ENCODE data around the gene OCA2.

Gene OCA2

GRCh38 chr15:28118531-28118930 is 19.4 kb upstream of the OCA2 start:
- no peak for DNase-seq

DNA sequence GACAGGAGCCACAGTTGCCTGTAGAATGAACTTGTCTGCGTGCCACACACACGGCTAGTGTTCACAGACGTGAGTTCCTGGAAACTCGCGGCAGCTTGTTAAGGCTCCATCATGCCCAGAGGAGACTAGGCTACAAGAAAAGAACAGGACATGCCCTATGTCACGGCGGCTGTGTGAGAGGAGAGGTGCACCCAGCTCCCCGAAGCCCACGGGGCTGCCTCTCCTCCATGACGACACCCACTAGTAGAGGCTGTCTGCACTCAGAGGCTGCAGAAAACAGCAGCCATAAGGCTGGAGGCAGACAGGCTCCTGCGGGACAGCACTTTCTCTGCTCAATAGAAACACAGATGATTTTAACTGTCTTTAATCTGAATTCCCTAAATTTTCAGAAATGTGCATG is 19.0 kb upstream of the OCA2 start:
- no peak for DNase-seq

GRCh38 chr15:28117432-28117990 is 18.4 kb upstream of the OCA2 start:
- DNase-seq: no peak

GRCh38 chr15:28116521-28117431 is 17.7 kb upstream of the OCA2 start:
- no peak for DNase-seq

DNA sequence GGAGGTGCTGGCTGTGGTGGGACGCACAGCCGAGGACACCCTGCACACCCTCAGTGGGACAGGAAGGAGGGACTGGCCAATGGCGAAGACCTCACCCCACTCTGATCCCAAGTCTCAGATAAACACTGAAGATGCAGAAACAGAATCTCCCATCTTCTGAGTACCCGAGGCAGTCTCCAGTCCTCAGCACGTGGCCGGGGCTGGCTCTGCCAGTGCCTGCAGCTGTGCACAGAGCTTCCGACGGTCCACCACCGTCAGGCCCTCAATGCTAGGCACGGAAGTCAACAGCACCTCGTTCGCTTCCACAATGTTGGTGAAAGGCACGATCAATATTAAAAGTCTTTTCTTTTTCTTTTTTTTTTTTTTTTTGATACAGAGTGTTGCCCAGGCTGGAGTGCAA is 16.8 kb upstream of the OCA2 start:
- no peak for DNase-seq

DNA sequence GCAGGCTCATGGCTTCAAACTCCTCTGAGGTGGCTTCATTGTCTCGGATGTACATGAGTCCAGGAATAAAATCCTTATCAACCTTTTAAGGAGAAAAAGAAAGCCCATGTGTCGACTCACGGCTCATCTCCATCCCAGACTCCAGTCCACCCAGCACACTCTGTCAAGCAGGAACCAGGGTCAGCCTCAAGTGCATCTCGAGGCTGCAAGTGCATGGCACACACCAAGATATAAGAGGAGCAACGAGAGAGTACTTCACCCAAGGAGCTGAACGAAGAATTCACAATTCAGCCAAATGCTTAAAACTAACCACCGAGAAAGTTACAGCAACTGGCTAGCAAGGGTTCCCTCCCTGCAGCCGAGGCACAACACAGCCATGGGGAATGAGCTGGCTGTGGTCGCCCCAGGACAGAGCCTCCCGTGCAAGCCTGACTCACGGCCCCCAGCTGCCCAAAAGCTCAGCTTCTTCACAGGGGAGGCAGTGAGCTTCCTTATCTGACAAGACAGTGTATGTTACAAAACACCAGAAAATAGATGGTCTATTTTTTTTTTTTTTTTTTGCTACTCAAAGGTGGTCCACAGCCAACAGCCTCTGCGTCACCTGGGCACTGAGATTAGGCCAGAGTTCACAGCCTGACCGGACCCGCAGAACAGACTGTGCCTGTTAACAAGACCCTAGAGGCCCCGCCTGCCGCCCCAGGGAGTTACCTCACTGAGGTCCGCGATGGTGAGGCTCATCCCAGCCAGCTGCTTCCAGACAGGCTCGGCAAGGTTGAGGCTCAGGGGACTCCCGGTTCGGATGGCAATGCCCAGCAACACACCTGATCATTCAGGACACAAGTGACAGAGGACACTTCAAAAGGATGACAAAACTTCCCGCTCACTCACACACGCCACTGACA is 15.9 kb upstream of the OCA2 start:
- no peak for DNase-seq

DNA sequence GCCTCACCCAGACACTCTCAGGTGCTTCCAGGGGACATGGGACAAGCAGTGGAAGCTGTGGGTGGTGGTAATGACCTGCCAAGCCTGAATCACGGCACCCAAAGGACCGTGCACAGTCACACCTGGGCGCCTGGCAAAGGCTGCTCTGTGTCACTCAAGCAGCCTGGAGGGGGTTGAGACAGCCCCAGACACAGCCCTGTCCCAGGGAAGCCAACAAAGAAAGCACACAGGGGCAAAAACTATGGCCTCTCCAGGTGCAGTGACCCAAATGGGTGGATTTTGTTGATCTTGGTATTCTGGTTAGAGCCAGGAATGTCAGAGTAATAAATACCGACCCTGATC is 15.0 kb upstream of the OCA2 start:
- no peak for DNase-seq

DNA sequence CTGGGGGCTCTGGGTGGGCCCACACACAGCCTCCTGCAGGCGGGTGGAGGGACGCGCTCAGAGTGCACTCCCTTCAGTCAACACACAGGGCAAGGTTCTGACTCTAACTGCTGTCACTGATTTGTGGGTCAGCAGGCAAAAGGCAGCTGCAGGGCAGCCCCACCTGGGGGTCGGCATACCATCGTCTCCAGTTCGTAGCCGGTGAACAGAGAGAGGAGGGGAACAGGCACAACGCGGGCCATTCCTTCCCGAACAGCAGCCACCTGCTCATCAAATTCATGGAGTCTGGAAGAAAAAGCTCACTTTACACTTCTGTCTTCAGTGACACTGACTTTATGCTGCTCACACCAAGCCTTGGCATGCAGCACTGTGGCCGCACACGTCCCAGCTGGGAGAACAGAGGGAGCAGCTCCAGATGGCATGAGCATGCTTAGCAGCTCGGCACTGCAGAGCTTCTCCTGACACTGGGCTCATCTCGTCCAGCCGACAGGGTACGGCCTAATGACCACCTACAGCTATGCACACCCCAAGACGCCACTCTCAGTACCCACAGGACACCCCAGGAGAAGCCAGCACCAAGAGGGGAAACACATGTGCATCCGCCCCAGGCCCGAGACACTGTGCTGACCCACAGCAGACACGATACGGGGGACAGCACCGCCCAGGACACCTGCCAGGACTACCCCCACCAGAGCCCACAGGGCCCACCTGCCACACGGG is 14.4 kb upstream of the OCA2 start:
- peak in 1 of 2 experiments; percentile 29 for DNase-seq

DNA sequence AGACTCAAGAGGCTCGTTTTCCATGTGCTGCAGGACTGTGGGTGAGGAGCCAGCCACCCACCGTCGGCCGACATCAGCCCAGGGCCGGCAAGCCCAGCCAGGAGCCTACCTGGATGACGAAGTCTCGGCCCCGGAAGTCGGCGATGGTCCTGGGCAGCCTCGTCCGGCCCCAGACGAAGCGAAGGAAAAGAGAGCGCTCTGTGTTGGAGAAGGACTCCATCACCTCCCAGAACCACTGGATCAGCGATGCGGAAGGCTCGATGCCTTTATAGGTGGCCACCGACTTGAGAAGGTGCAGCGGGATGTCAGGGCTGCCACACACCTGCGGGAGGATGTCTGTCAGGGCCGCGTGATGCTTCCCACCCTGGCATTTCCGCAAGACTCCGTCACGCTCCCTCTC is 13.8 kb upstream of the OCA2 start:
- no peak for DNase-seq

DNA sequence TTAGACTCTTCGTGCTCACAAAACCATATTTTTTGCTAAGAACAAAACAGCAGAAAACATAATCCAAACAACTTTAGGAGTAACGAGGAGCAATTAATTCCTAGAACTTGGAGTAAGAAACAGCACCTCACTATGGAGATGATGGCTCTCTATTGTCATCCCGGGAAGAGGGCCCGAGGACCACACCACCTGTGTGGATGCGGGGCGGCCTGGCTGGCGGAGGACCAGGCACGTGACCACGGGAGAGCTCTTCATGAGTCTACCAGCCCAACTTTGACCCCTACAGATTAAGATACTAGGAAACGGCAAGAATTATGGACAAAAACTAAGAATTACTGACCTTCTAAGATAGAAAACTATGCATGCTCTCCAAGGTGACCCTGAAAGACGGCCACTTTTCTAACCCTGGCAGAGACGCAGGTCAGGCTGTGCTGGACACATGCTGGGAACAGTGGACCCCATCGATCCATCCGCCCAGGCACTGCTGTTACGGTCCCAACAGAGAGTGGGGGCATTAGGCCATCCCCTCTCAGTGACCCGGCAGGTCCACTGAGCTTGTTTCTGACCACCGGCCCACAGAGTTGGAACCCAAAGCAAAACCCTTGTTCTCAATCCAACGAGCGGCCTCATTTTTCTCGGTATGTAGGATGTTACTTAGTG is 13.1 kb upstream of the OCA2 start:
- no peak for DNase-seq

GRCh38 chr15:28111543-28111942 is 12.4 kb upstream of the OCA2 start:
- DNase-seq: no peak

DNA sequence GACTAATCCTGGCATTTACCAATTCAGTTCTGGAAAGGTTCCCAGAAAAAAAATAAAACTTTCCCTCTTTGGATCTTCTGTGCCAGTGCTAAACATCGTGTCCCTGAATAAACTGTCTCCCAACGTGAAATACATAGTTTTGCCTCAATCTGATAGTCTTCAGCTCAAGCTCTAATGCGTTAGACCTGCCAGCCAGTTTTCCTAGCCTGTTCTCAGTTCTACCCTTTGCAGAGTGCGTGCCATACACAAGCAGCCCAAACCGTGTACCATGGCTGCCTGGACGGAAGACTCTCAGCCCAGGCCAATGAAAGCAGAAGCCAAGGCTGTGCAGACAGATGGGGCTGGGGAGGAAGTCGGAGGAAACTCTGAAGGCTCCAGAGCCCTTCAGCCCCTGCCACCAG is 11.4 kb upstream of the OCA2 start:
- DNase-seq: peak in 1 of 2 experiments; percentile 43

GRCh38 chr15:28109626-28110455 is 10.7 kb upstream of the OCA2 start:
- no peak for DNase-seq

DNA sequence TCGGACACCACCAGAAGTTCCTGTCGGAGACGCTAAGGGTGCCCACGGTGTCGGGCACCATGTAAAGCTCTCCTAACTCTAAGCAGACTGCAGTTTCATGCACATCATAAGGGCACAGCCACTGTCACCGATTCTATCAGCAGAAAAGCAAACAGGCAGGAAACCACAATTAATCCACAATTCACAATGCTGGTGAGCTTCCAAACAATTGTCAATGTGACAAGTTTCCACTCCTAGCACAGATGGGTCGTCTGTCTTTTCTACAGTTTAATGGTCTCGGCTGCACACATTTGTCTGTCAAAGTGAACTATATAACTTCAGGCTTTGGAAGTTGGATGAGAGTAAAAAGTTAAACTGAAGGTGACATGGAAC is 8.8 kb upstream of the OCA2 start:
- DNase-seq: no peak

DNA sequence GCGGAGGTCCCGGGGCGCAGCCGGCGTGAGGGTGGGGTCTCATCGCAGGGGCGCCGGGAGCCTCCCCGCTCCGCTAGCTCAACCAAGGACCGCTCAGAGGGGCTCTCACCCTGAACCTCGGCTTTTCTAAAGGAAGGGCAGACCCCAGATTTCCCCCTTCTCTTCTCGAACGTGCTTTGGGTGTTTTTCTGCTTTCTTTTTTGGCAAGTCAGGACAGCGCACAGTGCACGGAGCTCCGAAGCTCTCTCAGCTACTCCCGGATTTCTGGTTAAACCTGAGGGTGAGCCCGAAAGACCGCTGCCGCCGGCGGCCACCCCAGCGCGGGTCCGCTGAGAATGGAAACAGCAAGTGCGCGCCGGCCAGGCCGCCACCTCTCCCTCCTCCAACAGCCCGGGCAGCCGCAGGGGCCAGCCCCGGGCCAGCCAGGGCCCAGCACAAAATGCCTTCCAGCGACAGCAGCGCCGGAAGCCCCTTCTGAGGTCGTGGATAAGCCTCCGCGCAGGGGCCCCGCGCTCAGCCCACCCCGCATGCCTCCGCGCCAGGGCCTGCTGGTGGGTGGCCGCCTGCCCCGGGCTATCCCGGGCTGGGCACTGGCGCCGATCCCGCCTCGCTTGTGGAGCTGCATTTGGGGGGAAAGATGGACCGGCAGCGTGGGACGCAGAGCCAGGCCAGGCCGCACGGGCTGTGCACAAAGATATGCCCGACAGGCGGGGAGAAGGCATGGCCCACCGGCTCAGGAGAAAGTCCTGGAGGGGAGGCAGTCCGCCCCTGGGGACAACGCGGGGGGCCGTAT is 8.2 kb upstream of the OCA2 start:
- DNase-seq: no peak

DNA sequence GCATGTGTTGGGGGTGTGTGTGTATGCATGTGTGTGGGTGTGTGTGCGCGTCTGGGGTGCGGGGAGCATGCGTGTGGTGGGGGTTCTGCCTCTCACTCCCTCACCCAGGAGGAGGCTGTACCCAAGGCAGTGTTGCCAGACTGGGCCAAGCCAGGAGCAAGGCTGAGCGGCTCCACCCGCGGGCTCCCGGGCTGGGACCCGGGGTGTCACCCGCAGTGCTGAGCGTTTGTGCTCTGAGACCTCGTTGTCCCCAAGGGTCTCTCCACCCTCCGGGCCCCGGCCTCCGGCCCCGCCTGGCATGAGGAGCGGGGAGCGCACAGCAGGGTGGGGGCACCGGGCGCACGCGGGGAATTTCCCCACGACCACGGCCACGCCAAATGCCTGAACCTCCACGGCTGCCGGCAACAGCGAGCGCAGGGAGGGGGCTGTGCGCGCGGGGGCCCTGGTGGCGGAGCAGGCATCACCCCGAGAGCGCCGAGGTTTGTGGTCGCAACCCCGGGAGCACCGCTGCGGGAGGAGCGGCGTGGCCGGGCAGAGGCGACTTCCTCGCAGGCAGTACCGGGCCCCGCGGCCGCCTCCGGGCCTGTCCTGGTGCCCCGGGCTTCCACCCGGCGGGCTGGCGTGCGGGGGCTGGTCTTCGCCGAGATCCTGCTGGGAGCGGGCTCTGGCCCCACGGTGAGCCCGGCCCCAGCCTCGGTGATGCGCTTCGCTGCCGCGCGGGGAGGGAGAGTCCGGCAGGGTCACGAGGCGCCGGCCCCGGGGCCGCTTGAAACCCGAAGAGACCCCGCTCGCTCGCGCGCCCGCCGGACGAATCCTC is 7.4 kb upstream of the OCA2 start:
- DNase-seq: no peak

DNA sequence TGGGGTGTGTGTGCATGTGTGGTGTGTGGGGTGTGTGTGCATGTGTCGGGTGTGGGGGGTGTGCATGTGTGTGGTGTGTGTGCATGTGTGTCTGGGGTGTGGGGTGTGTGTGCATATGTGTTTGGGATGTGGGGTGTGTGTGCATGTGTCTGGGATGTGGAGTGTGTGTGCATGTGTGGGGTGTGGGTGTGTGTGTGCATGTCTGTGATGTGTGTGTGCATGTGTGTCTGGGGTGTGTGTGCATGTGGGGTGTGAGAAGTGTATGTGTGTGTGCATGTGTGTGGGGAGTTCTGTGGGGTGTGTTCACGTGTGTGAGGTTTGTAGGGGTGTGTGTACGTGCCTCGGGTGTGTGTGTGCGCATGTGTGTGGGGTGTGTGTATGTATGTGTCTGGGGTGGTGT is 6.7 kb upstream of the OCA2 start:
- no peak for DNase-seq

GRCh38 chr15:28105224-28105791 is 6.2 kb upstream of the OCA2 start:
- no peak for DNase-seq

- DNase-seq: no peak
Measured at GRCh38 chr15:28104326-28104725, 5.2 kb upstream of the OCA2 start.
